Panc1 (cell line): ENCODE data around the gene MROH2A. TPM values are rescaled to one million over a fixed set of nuclear protein-coding genes. Genes with fewer than 3 reads are reported as not detected.

Source experiments
- ATAC-seq: fragments of 200-7000 bp; cut with Tn5 transposase; 2 replicates; pipeline ENCODE4 v1.9.1; 2020; ENCODE audit warnings: mild to moderate bottlenecking, moderate library complexity
- BruUV-seq: library from RNA; stranded (reverse); fragments of 400-500 nt; replicated peaks from 2 replicates; lab custom pipeline; 2021; lab: Mats Ljungman, UMichigan
- CTCF ChIA-PET: fragments of 300-600 bp; sonication (Branson Sonifier 250); formaldehyde crosslinking; loops from one replicate; lab custom pipeline; 2022; ENCODE audit warnings: antibody characterized with exemption; lab: Charles Lee
- POLR2A ChIA-PET: fragments of 300-600 bp; sonication (Branson Sonifier 250); formaldehyde crosslinking; loops from one replicate; lab custom pipeline; 2022; ENCODE audit warnings: antibody characterized with exemption; lab: Charles Lee
- DNase-seq: peaks from one replicate; pipeline ENCODE4 v3.0.0-alpha.2; 2010; ENCODE audit warnings: low read depth, low spot score
- H3K27ac ChIP-seq: 2 replicates; pipeline ENCODE4 v1.5.1; 2011; ENCODE audit warnings: mild to moderate bottlenecking, low read length, inconsistent platforms
- H3K27me3 ChIP-seq: fragments of 200-500 bp; sonication (Bioruptor generic); 2 replicates; pipeline ENCODE4 v1.6.0; 2014; ENCODE audit warnings: low read length, inconsistent platforms; ENCODE audit not compliant: control insufficient read depth, insufficient read depth
- H3K36me3 ChIP-seq: fragments of 200-500 bp; sonication (Bioruptor generic); 2 replicates; pipeline ENCODE4 v1.5.1; 2014; ENCODE audit warnings: inconsistent platforms, mild to moderate bottlenecking, low read length, moderate library complexity; ENCODE audit not compliant: control insufficient read depth, insufficient read depth
- H3K4me1 ChIP-seq: 2 replicates; pipeline ENCODE4 v1.5.1; 2011; ENCODE audit warnings: inconsistent platforms, mild to moderate bottlenecking, low read length, moderate library complexity; ENCODE audit not compliant: control insufficient read depth, insufficient read depth
- H3K4me3 ChIP-seq, 2 experiments: 2 replicates each; pipeline ENCODE4 v1.5.1; 2011 to 2012; ENCODE audit warnings: low read depth in 2 of 2, low read length in 2 of 2, mild to moderate bottlenecking in 2 of 2, inconsistent platforms in 1 of 2, moderate library complexity in 1 of 2
- H3K9me3 ChIP-seq: fragments of 200-500 bp; sonication (Bioruptor generic); 2 replicates; pipeline ENCODE4 v1.5.1; 2014; ENCODE audit warnings: low read depth, mild to moderate bottlenecking, inconsistent platforms, low read length, moderate library complexity; ENCODE audit not compliant: control insufficient read depth, insufficient read depth
- POLR2AphosphoS5 ChIP-seq: IDR thresholded peaks from 2 replicates; pipeline ENCODE4 v1.6.1; 2012; ENCODE audit warnings: mild to moderate bottlenecking, low read depth, low read length, moderate library complexity
- SIN3A ChIP-seq: IDR thresholded peaks from 2 replicates; pipeline ENCODE4 v1.6.1; 2012; ENCODE audit warnings: low read depth, mild to moderate bottlenecking, low read length, moderate library complexity, borderline replicate concordance; ENCODE audit not compliant: insufficient read depth
- TCF7L2 ChIP-seq: IDR thresholded peaks from 2 replicates; pipeline ENCODE4 v1.6.1; 2011; ENCODE audit warnings: mild to moderate bottlenecking, low read depth, low read length, inconsistent platforms
- in situ Hi-C: cut with HindIII; loops from 2 replicates; pipeline ENCODE4 v1.10.0; 2016; ENCODE audit warnings: low sequenced_read_pairs, low pct_unique_long_range_greater_than_20kb
- intact Hi-C: fragments of 100-400 bp; cut with micrococcal nuclease; formaldehyde crosslinking; loops from one replicate; pipeline ENCODE4 v1.10.0; 2022; ENCODE audit not compliant: unreplicated experiment
- total RNA-seq: library from RNA; stranded (reverse); gene quantifications from one replicate; pipeline ENCODE4 v1.2.1, GENCODE V29; 2021; ENCODE audit not compliant: unreplicated experiment
- TF ChIP-seq, protein P1 (sequence below): fragments of 450-650 bp; IDR thresholded peaks from 2 replicates; pipeline ENCODE4 v1.5.1; 2017; ENCODE audit warnings: mild to moderate bottlenecking
- TF ChIP-seq, protein P2 (sequence below), 2 experiments: IDR thresholded peaks; 2 replicates each; pipeline ENCODE4 v1.6.1; 2011 to 2012; ENCODE audit warnings: low read depth in 2 of 2, control low read depth in 1 of 2, low read length in 1 of 2, mild to moderate bottlenecking in 1 of 2, moderate library complexity in 1 of 2; ENCODE audit not compliant: insufficient read depth in 1 of 2

Gene MROH2A
- total RNA-seq, 1 experiment from 2014 or later = not detected

DNA sequence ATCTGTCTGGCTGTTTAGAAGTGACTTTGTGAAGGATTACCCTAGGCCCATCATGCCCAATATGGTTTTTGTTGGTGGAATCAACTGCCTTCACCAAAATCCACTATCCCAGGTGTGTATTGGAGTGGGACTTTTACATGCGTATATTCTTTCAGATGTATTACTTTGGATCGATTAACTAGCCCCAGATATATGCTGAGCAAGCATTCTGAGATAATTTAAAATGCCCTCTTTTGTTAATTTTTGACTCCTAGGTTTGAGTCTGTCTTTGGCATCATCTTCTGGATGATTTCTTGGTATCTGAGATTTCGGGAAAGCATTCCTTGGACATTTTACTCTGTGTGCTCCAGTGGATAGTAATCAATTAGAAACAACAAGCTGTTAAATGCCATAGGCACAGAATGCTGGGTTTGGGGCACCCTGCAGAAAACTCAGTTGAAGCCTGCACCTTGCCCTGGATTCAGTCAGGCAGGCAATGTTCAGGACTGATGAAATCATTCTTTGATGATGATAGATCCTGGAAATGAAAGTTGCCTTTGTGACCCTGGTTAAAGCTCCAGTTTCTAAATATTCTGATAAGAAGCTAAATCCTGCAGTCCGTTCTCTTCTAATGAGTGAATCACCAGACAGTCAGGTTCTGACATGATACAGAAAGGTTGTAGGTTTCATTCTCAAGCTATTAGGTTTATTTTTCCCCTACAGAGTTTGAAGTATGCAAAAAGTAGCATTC lies 16.9 kb upstream of the MROH2A start:
- Histone ChIP-seq H3K36me3 (no peaks in the 10 kb centered on the region), H3K4me1 (no peaks in the 10 kb centered on the region), H3K4me3 (no peak overlapping the region), H3K9me3 (no peaks in the 10 kb centered on the region), H3K27ac (no peak overlapping the region), H3K27me3 (peaks cover 4% of the 10 kb centered on the region; the same call in 1 of the 2 replicates)
- in situ Hi-C loops (no loop called here), intact Hi-C loops (no loop called here)
- ChIA-PET POLR2A (no interaction called here), CTCF (interaction anchor here (0.6 kb wide), 1 partner anchor 12 kb away, joined by 3 read pairs; no protein-coding TSS in a partner anchor)
- ATAC-seq (no peak), DNase-seq (no peak)
- no TSS peak for BruUV-seq
- TF ChIP-seq, protein P1, sequence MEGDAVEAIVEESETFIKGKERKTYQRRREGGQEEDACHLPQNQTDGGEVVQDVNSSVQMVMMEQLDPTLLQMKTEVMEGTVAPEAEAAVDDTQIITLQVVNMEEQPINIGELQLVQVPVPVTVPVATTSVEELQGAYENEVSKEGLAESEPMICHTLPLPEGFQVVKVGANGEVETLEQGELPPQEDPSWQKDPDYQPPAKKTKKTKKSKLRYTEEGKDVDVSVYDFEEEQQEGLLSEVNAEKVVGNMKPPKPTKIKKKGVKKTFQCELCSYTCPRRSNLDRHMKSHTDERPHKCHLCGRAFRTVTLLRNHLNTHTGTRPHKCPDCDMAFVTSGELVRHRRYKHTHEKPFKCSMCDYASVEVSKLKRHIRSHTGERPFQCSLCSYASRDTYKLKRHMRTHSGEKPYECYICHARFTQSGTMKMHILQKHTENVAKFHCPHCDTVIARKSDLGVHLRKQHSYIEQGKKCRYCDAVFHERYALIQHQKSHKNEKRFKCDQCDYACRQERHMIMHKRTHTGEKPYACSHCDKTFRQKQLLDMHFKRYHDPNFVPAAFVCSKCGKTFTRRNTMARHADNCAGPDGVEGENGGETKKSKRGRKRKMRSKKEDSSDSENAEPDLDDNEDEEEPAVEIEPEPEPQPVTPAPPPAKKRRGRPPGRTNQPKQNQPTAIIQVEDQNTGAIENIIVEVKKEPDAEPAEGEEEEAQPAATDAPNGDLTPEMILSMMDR = no peak
- TF ChIP-seq, protein P2, sequence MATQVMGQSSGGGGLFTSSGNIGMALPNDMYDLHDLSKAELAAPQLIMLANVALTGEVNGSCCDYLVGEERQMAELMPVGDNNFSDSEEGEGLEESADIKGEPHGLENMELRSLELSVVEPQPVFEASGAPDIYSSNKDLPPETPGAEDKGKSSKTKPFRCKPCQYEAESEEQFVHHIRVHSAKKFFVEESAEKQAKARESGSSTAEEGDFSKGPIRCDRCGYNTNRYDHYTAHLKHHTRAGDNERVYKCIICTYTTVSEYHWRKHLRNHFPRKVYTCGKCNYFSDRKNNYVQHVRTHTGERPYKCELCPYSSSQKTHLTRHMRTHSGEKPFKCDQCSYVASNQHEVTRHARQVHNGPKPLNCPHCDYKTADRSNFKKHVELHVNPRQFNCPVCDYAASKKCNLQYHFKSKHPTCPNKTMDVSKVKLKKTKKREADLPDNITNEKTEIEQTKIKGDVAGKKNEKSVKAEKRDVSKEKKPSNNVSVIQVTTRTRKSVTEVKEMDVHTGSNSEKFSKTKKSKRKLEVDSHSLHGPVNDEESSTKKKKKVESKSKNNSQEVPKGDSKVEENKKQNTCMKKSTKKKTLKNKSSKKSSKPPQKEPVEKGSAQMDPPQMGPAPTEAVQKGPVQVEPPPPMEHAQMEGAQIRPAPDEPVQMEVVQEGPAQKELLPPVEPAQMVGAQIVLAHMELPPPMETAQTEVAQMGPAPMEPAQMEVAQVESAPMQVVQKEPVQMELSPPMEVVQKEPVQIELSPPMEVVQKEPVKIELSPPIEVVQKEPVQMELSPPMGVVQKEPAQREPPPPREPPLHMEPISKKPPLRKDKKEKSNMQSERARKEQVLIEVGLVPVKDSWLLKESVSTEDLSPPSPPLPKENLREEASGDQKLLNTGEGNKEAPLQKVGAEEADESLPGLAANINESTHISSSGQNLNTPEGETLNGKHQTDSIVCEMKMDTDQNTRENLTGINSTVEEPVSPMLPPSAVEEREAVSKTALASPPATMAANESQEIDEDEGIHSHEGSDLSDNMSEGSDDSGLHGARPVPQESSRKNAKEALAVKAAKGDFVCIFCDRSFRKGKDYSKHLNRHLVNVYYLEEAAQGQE (IDR thresholded peaks at IDR 0.05; ENCODE audit: insufficient read depth in 1 of 2, low read depth in 2 of 2, low read length in 1 of 2) = no peak
- TF ChIP-seq TCF7L2 = no peak
- no peak for TF ChIP-seq POLR2AphosphoS5
- no peak for TF ChIP-seq SIN3A

DNA sequence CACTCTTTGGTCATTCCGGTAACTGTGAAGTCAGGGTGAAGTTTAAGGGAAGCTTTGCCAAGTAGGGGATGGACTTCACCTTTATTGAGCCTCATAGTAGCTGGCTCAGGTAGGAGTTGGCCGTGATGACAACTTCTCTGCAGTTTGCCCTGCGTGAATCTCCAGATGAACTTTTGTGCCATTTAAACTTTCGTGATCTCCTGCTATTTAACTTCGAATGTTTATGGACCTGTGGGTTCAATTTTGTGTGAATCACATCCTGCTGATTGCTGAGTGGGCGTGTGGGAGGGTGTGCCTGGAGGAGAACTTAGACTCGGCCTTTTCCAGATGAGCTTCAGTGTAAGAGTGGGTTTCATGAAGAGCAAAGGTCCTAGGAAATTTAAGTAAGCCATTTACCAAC lies 13.9 kb upstream of the MROH2A start:
- no peak for ATAC-seq
- intact Hi-C loops = no loop called here
- ChIA-PET CTCF (no interaction called here), POLR2A (no interaction called here)
- Histone ChIP-seq H3K4me3 (no peak overlapping the region), H3K27ac (no peak overlapping the region), H3K27me3 (peaks cover 4% of the 10 kb centered on the region; the same call in 1 of the 2 replicates), H3K36me3 (no peaks in the 10 kb centered on the region), H3K4me1 (no peaks in the 10 kb centered on the region), H3K9me3 (no peaks in the 10 kb centered on the region)
- BruUV-seq = no TSS peak
- DNase-seq = no peak
- no peak for TF ChIP-seq TCF7L2
- TF ChIP-seq, protein P1 = no peak
- no peak for TF ChIP-seq POLR2AphosphoS5
- TF ChIP-seq, protein P2 (IDR thresholded peaks at IDR 0.05; ENCODE audit: insufficient read depth in 1 of 2, low read depth in 2 of 2, low read length in 1 of 2) = no peak
- TF ChIP-seq SIN3A = no peak
- in situ Hi-C loops = no loop called here
